GM13976 (cell line): ENCODE data around the gene BICRA.

Experiments used
- DNase-seq: peaks from one replicate; pipeline ENCODE4 v3.0.0; 2012; ENCODE audit warnings: low spot score
- in situ Hi-C: fragments of 300-500 bp; cut with MboI; formaldehyde crosslinking; loops from one replicate; pipeline ENCODE4 v1.12.0; 2022; ENCODE audit warnings: low sequenced_read_pairs, mixed read lengths, inconsistent platforms; ENCODE audit not compliant: unreplicated experiment
- TF ChIP-seq, protein P1 (sequence below): IDR thresholded peaks from 2 replicates; pipeline ENCODE4 v1.5.1; 2012; ENCODE audit warnings: borderline replicate concordance, mild to moderate bottlenecking; ENCODE audit not compliant: insufficient read depth; ENCODE audit errors: extremely low read depth, missing control alignments, control extremely low read depth

The BICRA gene

GRCh38 chr19:47610902-47611301, 2.0 kb downstream of the BICRA start:
- DNase-seq: no peak
- in situ Hi-C loops: no loop called here
- TF ChIP-seq, protein P1, sequence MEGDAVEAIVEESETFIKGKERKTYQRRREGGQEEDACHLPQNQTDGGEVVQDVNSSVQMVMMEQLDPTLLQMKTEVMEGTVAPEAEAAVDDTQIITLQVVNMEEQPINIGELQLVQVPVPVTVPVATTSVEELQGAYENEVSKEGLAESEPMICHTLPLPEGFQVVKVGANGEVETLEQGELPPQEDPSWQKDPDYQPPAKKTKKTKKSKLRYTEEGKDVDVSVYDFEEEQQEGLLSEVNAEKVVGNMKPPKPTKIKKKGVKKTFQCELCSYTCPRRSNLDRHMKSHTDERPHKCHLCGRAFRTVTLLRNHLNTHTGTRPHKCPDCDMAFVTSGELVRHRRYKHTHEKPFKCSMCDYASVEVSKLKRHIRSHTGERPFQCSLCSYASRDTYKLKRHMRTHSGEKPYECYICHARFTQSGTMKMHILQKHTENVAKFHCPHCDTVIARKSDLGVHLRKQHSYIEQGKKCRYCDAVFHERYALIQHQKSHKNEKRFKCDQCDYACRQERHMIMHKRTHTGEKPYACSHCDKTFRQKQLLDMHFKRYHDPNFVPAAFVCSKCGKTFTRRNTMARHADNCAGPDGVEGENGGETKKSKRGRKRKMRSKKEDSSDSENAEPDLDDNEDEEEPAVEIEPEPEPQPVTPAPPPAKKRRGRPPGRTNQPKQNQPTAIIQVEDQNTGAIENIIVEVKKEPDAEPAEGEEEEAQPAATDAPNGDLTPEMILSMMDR: no peak

- in situ Hi-C loops: no loop called here
- TF ChIP-seq, protein P1: no peak
- DNase-seq: no peak
These were observed 4.5 kb downstream of the BICRA start for GRCh38 chr19:47613165-47614020.

DNA sequence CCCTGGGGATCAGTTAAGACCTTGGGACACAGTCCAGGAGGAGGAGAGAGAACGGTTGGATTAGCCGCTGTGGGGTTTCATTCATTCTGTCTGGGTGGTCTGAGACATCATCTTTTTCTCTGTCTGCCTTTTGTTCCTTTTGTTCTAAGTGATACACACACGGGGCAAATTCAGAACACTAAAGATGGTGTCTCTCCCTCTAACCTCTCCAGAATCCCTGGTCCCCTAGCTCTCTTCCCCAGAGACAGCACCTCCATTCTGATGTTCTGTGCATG, 5.0 kb downstream of the BICRA start:
- in situ Hi-C loops: no loop called here
- DNase-seq: no peak
- TF ChIP-seq, protein P1: no peak

GRCh38 chr19:47614559-47614958, 5.6 kb downstream of the BICRA start:
- DNase-seq: no peak
- in situ Hi-C loops: no loop called here

DNA sequence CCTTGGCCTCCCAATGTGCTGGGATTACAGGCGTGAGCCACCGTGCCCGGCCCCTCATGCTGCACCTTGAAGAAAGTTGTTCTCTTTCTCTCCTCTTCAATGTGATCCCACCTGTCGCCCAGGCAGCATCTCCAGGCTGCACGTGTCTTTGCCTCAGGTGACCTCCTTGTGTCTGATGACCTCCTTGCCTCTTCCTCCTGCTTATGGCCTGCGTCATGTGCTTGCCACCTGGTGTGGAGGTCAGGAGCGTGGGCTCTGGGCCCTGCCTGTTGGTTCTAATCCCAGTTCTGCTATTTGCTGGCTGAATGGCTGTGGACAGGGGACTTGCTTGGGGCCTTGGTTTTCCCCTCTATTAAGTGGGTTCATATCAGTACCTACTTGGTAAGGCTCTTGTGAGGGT, 6.3 kb downstream of the BICRA start:
- DNase-seq: no peak
- in situ Hi-C loops: no loop called here
- TF ChIP-seq, protein P1: no peak

More at GRCh38 chr19:47614559-47614958, 5.6 kb downstream of the BICRA start:
- TF ChIP-seq, protein P1: no peak

DNA sequence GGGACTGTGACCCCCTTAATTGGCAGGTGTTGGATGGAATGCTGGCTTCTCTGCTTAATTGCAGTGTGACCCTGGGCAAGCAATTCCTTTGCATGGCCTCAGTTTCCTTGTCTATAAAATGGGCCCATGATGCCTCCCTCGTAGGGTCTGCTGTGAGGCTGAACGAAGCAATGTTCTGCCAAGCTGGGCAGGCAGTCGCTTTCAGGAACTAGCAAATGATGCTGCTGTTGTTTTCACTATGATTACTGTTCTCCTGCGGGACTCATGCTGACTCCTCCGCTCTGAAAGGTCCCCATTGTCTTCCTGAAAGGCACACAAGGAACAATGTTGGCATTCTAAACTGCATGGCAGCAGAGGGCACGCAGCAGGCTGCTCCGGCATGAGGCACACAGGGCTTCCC, 6.8 kb downstream of the BICRA start:
- in situ Hi-C loops: no loop called here
- no peak for DNase-seq
- TF ChIP-seq, protein P1: no peak
